HG02885 (cell line): ENCODE results near the gene CMTM2.
"Not testable (repeated sequence)": the region's sequence is repeated elsewhere in the genome, so short reads cannot be mapped to it uniquely, and the experiment has no call there.

Experiments
- ATAC-seq: cut with Tn5 transposase; IDR thresholded peaks from one replicate; pipeline ENCODE4 v1.9.1; 2021; ENCODE audit warnings: mild to moderate bottlenecking; ENCODE audit not compliant: unreplicated experiment, poor library complexity

The CMTM2 gene

GRCh38 chr16:66580605-66581209 is 1.4 kb downstream of the CMTM2 start:
- no peak for ATAC-seq

- no peak for ATAC-seq
Measured at GRCh38 chr16:66581246-66581952, 2.1 kb downstream of the CMTM2 start.

- ATAC-seq = no peak
Measured at GRCh38 chr16:66585481-66586239, 6.4 kb downstream of the CMTM2 start.

GRCh38 chr16:66587881-66588600 is 8.8 kb downstream of the CMTM2 start:
- no peak for ATAC-seq

GRCh38 chr16:66588981-66589713 is 9.9 kb downstream of the CMTM2 start:
- ATAC-seq = peak; percentile 91

GRCh38 chr16:66590322-66590721 is 11.1 kb downstream of the CMTM2 start:
- peak; percentile 48 for ATAC-seq

GRCh38 chr16:66591018-66591417 is 11.8 kb downstream of the CMTM2 start:
- no peak for ATAC-seq

GRCh38 chr16:66592241-66592640 is 13.0 kb downstream of the CMTM2 start:
- ATAC-seq = no peak

GRCh38 chr16:66592814-66593213 is 13.6 kb downstream of the CMTM2 start:
- ATAC-seq = no peak

- peak; percentile 39 for ATAC-seq
Measured at GRCh38 chr16:66594739-66595138, 15.5 kb downstream of the CMTM2 start.

- ATAC-seq = not testable (repeated sequence)
Measured at GRCh38 chr16:66596559-66596958, 17.3 kb downstream of the CMTM2 start.

GRCh38 chr16:66596986-66597848 is 18.0 kb downstream of the CMTM2 start:
- peak; percentile 56 for ATAC-seq

- no peak for ATAC-seq
Measured at GRCh38 chr16:66598111-66598510, 18.8 kb downstream of the CMTM2 start.

GRCh38 chr16:66599726-66600125 is 20.5 kb downstream of the CMTM2 start:
- no peak for ATAC-seq

GRCh38 chr16:66600477-66600876 is 21.2 kb downstream of the CMTM2 start:
- no peak for ATAC-seq

- no peak for ATAC-seq
Measured at GRCh38 chr16:66601471-66601870, 22.2 kb downstream of the CMTM2 start.

GRCh38 chr16:66603537-66604375 is 24.5 kb downstream of the CMTM2 start:
- peak; percentile 22 for ATAC-seq
